GM18505 (cell line): ENCODE data around the gene GIPC3.

Source experiments
- ATAC-seq: cut with Tn5 transposase; IDR thresholded peaks from one replicate; pipeline ENCODE4 v1.9.1; 2021; ENCODE audit not compliant: unreplicated experiment
- POLR2A ChIP-seq: IDR thresholded peaks from 4 replicates; pipeline ENCODE4 v1.6.1; 2011; ENCODE audit warnings: borderline replicate concordance; ENCODE audit not compliant: insufficient read depth, insufficient read length; ENCODE audit errors: extremely low read depth

GIPC3 gene, protein sequence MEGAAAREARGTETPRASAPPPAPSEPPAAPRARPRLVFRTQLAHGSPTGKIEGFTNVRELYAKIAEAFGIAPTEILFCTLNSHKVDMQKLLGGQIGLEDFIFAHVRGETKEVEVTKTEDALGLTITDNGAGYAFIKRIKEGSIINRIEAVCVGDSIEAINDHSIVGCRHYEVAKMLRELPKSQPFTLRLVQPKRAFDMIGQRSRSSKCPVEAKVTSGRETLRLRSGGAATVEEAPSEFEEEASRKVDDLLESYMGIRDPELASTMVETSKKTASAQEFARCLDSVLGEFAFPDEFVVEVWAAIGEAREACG

DNA sequence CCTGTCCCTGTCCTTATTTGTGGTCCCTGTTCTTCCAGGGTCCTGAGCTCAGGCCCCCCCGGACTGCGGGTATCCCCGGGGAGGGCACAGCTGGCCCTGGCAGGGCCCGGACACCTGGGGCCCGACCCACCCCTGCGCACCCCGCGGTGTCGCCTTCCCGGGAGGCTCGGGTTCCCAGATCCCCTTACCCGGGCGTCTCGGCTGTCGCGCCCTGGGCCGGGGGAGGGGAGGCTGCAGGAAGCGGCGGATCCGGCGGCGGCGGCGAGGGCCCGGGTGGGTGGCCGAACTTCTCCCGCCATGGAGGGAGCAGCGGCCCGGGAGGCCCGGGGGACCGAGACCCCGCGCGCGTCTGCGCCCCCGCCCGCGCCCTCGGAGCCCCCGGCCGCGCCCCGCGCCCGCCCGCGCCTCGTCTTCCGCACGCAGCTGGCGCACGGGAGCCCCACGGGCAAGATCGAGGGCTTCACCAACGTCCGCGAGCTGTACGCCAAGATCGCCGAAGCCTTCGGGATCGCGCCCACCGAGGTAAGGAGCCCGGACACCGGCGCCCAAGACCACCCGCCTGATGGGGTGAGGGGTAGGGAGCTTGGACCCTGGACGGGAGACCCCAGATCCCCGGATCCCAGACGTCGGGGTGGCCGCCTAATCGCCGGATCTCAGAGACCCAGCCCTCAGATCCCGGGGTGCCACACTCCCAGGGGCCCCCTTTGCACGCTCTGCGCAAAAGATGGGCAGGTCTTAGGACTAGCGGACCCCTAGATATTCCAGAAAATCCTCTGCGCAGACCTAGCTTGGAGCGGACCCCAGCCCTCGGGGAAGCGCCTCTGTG lies at the start of gene GIPC3:
Gene GIPC3 (plus strand): TSS at position 178 of the 826 bp plus-strand sequence. CDS start 120 bp downstream, at position 298.
- TF ChIP-seq POLR2A, result no peak
- no peak for ATAC-seq

DNA sequence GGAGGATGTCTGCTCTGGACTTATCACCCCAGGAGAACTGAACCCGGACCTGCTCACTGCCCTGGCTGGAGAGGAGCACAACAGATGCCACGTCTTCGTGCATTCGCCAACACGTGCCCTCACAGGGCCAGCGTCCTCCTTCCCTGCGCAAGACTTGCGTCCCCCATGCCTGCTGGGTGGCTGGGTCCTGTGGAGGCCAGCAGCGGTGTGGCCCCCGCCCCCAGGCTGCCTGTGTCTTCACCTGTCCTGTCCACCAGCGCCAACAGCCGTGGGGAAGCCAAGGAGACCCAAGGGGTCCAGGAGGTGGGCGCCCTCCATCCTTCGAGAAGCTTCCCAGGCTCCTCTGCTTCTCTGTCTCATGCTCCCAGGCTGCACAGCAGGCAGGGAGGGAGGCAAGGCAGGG lies 49.7 kb upstream of the GIPC3 start:
- no peak for TF ChIP-seq POLR2A
- ATAC-seq, result no peak

DNA sequence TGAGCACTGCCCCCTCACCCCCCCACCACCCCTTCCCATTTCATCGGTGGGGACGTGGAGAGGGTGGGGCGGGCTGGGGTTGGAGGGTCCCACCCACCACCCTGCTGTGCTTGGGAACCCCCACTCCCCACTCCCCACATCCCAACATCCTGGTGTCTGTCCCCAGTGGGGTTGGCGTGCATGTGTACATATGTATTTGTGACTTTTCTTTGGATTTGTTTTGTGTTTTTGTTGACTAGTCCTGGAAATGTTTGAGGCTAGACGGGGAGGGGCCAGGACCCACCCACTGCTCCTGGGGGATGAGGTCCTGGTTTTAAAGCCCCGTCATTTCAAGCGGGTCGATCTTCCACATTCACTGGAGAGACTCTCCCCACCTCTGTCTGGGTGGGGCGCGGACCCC lies 49.3 kb upstream of the GIPC3 start:
- no peak for TF ChIP-seq POLR2A
- ATAC-seq, result no peak

DNA sequence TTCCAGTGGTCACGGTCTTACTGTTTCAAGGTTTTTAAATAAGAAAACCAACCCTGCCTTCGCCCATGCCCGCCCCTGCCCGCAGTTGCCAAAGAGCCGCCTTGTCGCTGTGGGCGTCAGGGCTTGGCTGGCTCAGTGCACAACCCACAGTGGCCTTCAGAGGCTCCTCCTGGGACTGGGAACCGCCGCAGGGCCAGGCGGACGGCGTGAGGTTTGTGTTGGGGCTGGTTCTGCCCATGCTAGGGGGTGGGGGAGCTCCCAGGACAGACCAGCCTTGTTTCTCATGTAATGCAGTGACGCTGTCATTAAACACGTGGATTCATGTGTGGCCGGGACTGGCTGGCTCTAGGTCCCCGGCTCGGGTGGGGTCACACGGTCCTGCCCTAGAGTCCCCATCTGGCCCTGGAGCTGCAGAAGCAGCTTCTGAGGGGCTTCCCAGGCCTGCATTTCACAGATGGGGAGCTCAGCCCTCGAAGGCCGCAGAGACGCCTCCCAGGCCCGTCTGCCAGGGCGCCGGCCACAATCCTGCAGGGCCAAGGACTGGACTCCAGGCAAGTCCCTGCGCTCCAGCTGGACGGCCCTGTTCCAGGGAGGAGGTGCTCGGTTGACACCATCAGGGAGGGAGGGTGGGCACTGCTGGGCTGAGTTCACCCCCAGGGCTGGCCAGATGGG lies 48.7 kb upstream of the GIPC3 start:
- no peak for TF ChIP-seq POLR2A
- no peak for ATAC-seq

DNA sequence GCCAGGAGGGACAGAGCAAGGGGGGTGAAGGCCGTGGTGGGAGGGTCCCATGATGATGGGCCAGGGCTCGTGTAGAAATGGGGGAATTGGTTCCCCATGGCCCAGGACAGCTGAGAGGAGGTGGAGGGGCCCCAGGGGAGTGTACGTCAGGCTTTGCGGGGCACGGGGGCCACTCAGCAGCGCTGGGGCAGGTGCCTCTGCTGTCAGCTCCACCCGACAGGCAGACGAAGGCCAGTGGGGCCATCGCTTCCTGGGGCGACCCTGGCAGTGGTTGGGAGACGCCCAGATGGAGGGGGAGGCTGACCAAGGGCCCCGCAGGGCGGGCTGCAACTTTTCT lies 48.2 kb upstream of the GIPC3 start:
- no peak for TF ChIP-seq POLR2A
- ATAC-seq, result no peak

DNA sequence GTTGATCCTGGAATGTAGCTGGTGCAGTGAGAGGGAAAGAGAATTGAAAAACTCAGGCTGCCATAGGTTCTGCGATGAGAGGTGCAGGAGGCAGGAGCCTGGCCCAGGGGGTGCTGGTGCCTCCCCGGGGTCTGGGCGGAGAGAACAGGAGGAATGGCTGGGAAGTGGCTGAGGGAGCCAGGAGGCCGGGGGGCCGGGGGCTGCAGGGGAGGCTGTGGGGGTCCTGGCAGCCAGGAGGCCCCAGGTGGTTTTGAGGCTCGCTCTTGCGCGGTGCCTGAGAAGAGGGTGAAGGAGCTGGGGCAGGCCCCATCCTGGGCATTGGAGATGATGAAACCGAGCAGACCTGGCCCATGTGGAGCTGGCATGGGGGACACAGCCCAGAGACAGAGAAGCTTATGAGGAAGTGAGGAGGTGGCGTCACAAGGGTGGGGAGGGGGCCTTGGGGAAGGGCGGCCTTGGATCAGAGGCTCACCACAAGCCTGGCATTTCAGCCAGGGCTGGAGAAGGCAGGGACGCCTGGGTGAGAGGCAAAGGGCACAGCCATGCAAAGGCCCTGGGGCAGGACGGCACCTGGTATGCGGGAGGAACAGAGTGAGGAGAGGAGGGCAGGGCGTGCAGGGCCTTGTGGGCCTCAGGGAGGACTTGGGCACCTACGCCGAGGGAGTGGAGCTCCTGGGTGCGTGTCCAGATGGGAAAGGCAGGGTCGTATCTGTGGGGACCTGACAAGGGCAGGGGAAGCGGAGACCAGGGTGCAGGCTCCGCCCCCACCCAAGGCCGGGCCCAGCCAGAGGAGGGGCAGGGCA lies 47.6 kb upstream of the GIPC3 start:
- TF ChIP-seq POLR2A, result no peak
- ATAC-seq, result no peak

DNA sequence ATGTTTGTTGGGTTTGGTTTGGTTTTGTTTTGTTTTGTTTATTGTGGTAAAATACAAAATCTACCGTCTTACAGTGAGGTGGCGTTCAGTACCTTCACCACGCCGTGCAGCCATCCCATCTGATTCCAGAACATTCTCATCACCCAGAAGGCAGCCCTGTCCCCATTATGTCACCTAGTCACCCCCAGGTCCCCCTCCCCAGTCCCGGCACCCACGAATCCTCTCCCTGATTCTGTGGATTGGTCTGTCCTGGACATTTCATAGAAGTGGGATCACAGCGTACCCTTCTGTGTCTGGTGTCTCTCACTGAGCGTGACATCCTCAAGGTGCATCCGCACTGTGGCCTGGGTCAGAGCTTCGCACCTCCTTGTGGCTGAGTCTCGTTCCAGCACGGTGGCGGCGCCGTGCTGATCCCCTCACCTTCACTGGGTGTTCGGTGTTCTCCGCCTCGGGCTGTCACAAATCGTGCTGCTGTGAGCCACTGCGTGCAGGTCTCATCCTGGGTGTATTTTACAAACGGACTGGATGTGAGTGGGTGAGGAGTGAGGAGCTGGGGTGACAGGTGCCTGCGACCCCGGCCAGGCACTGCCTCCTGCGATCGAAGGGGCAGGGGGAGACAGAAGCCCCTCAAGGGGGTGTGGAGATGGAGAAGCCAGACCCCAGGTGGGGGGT lies 46.9 kb upstream of the GIPC3 start:
- ATAC-seq, result no peak
- no peak for TF ChIP-seq POLR2A

DNA sequence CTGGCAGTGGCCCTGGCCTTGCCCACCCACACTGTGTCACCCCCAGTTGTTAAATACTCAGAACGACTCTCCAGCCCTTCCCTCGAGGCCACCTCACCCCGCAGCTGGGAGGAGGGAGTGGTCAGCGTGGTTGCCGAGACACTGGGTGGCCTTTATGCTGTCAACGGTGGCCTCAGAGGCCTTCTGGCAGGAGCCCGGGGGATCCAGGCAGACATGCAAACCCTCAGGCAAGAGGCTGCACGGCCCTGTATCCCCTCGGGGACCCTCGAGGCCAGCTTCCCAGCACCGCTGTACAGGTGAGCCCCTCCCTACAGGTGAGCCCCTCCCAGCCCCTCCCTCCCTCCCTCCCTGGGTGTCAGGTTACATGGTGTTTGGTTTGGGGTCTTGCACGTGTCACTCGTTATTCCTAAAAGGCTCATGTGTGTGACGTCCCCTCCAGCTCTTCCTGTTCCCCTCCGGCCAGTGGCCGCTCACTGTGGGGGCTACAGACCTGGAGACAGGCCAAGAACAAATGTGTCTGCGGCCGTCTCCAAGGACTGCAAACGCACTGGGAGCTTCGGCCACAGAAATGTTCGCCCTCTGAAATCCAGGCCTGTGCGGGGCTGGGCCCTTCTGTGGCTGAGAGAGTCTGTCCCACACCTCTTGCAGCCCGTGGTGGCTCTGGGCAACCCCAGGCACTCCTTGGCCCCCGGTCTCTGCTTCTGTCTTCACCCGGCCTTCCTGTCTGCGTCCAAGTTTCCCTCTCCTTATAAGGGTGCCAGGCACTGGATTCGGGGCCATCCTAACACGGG lies 46.1 kb upstream of the GIPC3 start, which contains the start of gene TEKTIP1:
Gene TEKTIP1 (plus strand): TSS at position 210 of the 791 bp plus-strand sequence. CDS start 4 bp downstream, at position 214.
- no peak for ATAC-seq
- no peak for TF ChIP-seq POLR2A

DNA sequence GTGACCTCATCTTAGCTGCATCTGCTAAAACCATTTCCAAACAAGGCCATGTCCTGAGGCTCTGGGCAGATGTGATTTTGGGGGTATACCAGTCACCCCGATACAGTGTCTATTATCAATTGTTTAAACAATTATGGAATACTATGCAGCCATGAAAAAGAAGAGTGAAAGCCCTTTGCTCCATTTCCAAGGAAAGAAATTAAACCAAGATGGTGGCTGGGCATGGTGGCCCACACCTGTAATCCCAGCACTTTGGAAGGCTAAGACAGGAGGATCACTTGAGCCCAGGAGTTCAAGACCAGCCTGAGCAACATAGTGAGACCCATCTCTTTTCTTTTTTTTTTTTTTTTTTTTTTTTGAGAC lies 45.5 kb upstream of the GIPC3 start:
- no peak for TF ChIP-seq POLR2A
- ATAC-seq, result no peak

DNA sequence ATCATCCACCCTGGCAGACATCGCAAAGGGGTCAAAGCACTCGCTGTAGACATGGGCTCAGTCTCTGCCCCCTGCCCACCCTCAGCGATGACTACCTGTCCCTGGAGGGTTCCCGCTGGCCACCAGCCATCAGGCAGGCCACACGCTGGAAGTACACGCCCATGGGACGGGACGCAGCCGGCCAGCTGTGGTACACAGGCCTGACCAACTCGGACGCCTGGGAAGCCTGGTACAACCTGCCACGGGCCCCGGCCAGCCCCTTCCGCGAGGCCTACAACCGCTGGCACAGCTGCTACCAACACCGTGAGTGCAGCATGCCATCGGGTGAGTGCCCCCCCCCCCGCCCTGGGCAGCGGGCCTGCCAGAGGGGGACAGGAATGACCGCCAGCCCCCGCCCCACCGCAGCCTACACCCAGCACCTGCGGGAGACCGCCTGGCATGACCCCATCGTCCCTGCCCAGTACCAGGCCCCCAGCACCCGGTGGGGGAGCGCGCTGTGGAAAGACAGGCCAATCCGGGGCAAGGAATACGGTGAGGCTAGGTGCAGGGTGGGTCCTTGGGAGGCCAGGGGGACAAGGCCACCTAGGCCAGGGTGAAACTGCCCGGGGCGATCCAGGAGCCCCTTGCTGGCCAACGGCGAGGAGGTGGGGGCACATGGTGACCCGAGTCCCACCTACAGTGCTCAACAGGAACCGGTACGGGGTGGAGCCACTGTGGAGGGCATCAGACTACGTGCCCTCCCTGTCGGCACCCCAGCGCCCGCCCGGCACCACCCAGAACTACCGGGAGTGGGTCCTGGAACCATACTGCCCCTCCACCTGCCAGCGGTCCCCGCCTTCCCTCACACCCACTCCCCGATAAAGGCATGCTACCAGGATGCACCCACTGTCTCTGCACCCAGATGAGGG lies 41.9 kb upstream of the GIPC3 start:
- no peak for ATAC-seq
- no peak for TF ChIP-seq POLR2A

DNA sequence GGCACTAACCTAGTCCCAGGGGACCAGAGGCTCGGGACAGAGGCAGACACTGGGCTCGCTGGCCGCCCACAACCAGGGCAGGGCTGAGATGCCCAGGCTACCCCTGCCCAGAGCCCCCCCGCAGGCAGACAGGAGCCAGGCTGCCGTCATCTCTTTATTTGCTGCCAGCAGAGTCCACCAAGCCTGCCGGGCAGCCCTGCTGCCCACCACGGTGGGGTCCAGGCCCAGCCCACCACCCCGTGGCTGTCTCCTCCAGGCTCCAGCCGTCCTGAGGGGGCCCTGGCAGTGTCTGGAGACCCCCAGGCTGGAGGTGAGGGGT lies 41.3 kb upstream of the GIPC3 start:
- ATAC-seq, result no peak

More for the DNA sequence above, 41.3 kb upstream of the GIPC3 start:
- no peak for TF ChIP-seq POLR2A
